Liver (tissue), 9 donors: ENCODE data around the gene IL32. TPM values are rescaled to one million over a fixed set of nuclear protein-coding genes. Genes with fewer than 3 reads are reported as not detected.

Source experiments
- DNase-seq: peaks from one replicate; pipeline ENCODE4 v3.0.0-alpha.2; 2017; ENCODE audit warnings: low spot score
- H3K27ac ChIP-seq, 2 donors: one replicate each; pipeline ENCODE4 v1.7.0; 2013; ENCODE audit warnings: inconsistent platforms in 2 of 2, low read length in 2 of 2, control low read depth in 1 of 2, low read depth in 1 of 2, mild to moderate bottlenecking in 1 of 2
- H3K27me3 ChIP-seq, 4 donors: one replicate each; pipeline versions ENCODE4 v1.6.1 to v1.7.0; 2013; ENCODE audit warnings: low read length in 3 of 4, inconsistent platforms in 1 of 4, mild to moderate bottlenecking in 1 of 4, moderate library complexity in 1 of 4; ENCODE audit not compliant: control insufficient read depth in 4 of 4, insufficient read depth in 4 of 4
- H3K36me3 ChIP-seq, 4 donors: one replicate each; pipeline versions ENCODE4 v1.6.1 to v1.7.0; 2013; ENCODE audit warnings: low read length in 3 of 4, mild to moderate bottlenecking in 3 of 4, low read depth in 1 of 4, moderate library complexity in 1 of 4; ENCODE audit not compliant: control insufficient read depth in 4 of 4, insufficient read depth in 3 of 4
- H3K4me1 ChIP-seq, 4 donors: one replicate each; pipeline versions ENCODE4 v1.6.1 to v1.7.0; 2013; ENCODE audit warnings: low read length in 3 of 4, mild to moderate bottlenecking in 3 of 4, moderate library complexity in 1 of 4; ENCODE audit not compliant: control insufficient read depth in 4 of 4, insufficient read depth in 4 of 4
- H3K4me3 ChIP-seq, 3 donors: one replicate each; pipeline versions ENCODE4 v1.6.1 to v1.7.0; 2013; ENCODE audit warnings: low read length in 3 of 3, control low read depth in 1 of 3, low read depth in 1 of 3, mild to moderate bottlenecking in 1 of 3
- H3K9ac ChIP-seq, 2 donors: one replicate each; pipeline ENCODE4 v1.7.0; 2013; ENCODE audit warnings: low read length in 2 of 2, mild to moderate bottlenecking in 2 of 2, moderate library complexity in 2 of 2, control low read depth in 1 of 2, low read depth in 1 of 2
- H3K9me3 ChIP-seq, 4 donors: one replicate each; pipeline versions ENCODE4 v1.6.1 to v1.7.0; 2013; ENCODE audit warnings: low read length in 3 of 4; ENCODE audit not compliant: control insufficient read depth in 4 of 4
- EGR1 ChIP-seq, 2 donors: IDR thresholded peaks; 2 replicates each; pipeline ENCODE4 v1.6.1; 2016 to 2018; ENCODE audit warnings: antibody characterized with exemption in 2 of 2, low read depth in 2 of 2
- FOXA1 ChIP-seq: IDR thresholded peaks from 2 replicates; pipeline ENCODE4 v1.6.1; 2016; ENCODE audit warnings: antibody characterized with exemption
- FOXA2 ChIP-seq: IDR thresholded peaks from 2 replicates; pipeline ENCODE4 v1.6.1; 2016; ENCODE audit warnings: antibody characterized with exemption
- GABPA ChIP-seq, 2 donors: IDR thresholded peaks in 1 of 2; conservative IDR thresholded peaks in 1 of 2; 2 replicates each; pipeline ENCODE4 v1.6.1; 2016; ENCODE audit warnings: antibody characterized with exemption in 2 of 2, mild to moderate bottlenecking in 1 of 2, moderate library complexity in 1 of 2
- HNF4A ChIP-seq, 2 donors: conservative IDR thresholded peaks; 2 replicates each; pipeline ENCODE4 v1.6.1; 2016; ENCODE audit warnings: antibody characterized with exemption in 2 of 2, mild to moderate bottlenecking in 2 of 2
- HNF4G ChIP-seq: IDR thresholded peaks from 2 replicates; pipeline ENCODE4 v1.6.1; 2016; ENCODE audit warnings: antibody characterized with exemption
- JUND ChIP-seq, 2 donors: IDR thresholded peaks; 2 replicates each; pipeline ENCODE4 v1.6.1; 2016; ENCODE audit warnings: antibody characterized with exemption in 2 of 2
- NR2F2 ChIP-seq: IDR thresholded peaks from 2 replicates; pipeline ENCODE4 v1.6.1; 2016; ENCODE audit warnings: antibody characterized with exemption
- RAD21 ChIP-seq, 2 donors: IDR thresholded peaks; 2 replicates each; pipeline ENCODE4 v1.6.1; 2016; ENCODE audit warnings: antibody characterized with exemption in 2 of 2, mild to moderate bottlenecking in 2 of 2
- RXRA ChIP-seq, 2 donors: IDR thresholded peaks; 2 replicates each; pipeline ENCODE4 v1.6.1; 2017 to 2018; ENCODE audit warnings: antibody characterized with exemption in 2 of 2, mild to moderate bottlenecking in 1 of 2
- SP1 ChIP-seq: IDR thresholded peaks from 2 replicates; pipeline ENCODE4 v1.6.1; 2018; ENCODE audit warnings: antibody characterized with exemption, mild to moderate bottlenecking
- TAF1 ChIP-seq: conservative IDR thresholded peaks from 2 replicates; pipeline ENCODE4 v1.6.1; 2016; ENCODE audit warnings: antibody characterized with exemption, mild to moderate bottlenecking
- YY1 ChIP-seq: IDR thresholded peaks from 2 replicates; pipeline ENCODE4 v1.6.1; 2016; ENCODE audit warnings: antibody characterized with exemption, mild to moderate bottlenecking
- WGBS: extraction: QIAGEN DNeasy Blood & Tissue Kit; methylation state at CpG from one replicate; pipeline ENCODE4 v1.1.7; 2013; 5-methylcytosine and 5-hydroxymethylcytosine counted together
- polyA plus RNA-seq, 2 donors: library from polyadenylated mRNA; stranded (reverse) in 1 of 2; unstranded in 1 of 2; fragments of 200-250 nt in 1 of 2; fragments of >200 nt in 1 of 2; fragmentation: Nextera tagmentation in 1 of 2; extraction: Ambion mirVana in 1 of 2; gene quantifications; one replicate each; pipeline versions ENCODE4 v1.2.1 to v1.2.3, GENCODE V29; 2013 to 2015
- total RNA-seq, 2 donors: library from RNA; depleted of rRNA; stranded (reverse); fragments of >200 nt; gene quantifications; one replicate each; pipeline ENCODE4 v1.2.3, GENCODE V29; 2014
- TF ChIP-seq, protein P1 (sequence below): IDR thresholded peaks from 2 replicates; pipeline ENCODE4 v1.6.1; 2016; ENCODE audit warnings: antibody characterized with exemption, mild to moderate bottlenecking
- TF ChIP-seq, protein P2 (sequence below): IDR thresholded peaks from 2 replicates; pipeline ENCODE4 v1.6.1; 2016; ENCODE audit warnings: antibody characterized with exemption
- TF ChIP-seq, protein P3 (sequence below): IDR thresholded peaks from 2 replicates; pipeline ENCODE4 v1.6.1; 2016; ENCODE audit warnings: antibody characterized with exemption
- TF ChIP-seq, protein P4 (sequence below): IDR thresholded peaks from 2 replicates; pipeline ENCODE4 v1.6.1; 2016; ENCODE audit warnings: antibody characterized with exemption
- TF ChIP-seq, protein P5 (sequence below): fragments of 150-350 bp; IDR thresholded peaks from 2 replicates; pipeline ENCODE4 v1.5.1; 2017; ENCODE audit warnings: improper control_type of control experiment, low read depth, low read length; ENCODE audit not compliant: missing input control
- donor health status: healthy.
- donor health status: healthy.
- donor health status: healthy.
- donor health status: healthy.
- donor health status: healthy.

The IL32 gene
- total and polyA plus RNA-seq, 4 donors: 8.6 to 328 (median 196) TPM

DNA sequence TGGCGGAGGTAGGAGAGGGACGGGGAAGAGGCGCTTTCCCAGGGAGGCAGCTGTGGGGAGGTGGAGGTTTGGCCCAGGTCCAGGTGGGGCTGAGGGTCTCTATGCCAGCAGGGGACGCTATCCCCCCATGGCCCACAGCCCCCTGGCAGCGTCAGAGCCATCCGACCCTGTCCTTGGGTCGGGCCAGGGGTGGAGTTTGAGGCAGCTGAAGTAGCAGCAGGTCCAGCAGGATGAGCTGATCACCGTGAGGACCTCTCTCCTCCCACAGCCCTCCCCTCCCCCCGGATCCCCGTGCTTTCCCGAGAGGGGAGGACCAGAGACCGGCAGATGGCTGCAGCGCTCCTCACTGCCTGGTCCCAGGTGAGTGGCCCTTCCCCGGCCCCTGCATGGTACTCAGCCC lies 50.1 kb downstream of the IL32 start:
- Histone ChIP-seq H3K9ac (no peak overlapping the region), H3K27me3 (no peaks in the 10 kb centered on the region), H3K4me1 (peaks cover 0 to 26% (median 18%) of the 10 kb centered on the region in 4 donors), H3K9me3 (no peaks in the 10 kb centered on the region), H3K36me3 (peaks cover 0 to 31% (median 3%) of the 10 kb centered on the region in 4 donors), H3K27ac (no peak overlapping the region), H3K4me3 (no peak overlapping the region)
- no peak for DNase-seq
- TF ChIP-seq GABPA (IDR thresholded peaks at IDR 0.05 in 1 of 2, conservative IDR thresholded peaks at IDR 0.05 in 1 of 2): no peak
- TF ChIP-seq, protein P1, sequence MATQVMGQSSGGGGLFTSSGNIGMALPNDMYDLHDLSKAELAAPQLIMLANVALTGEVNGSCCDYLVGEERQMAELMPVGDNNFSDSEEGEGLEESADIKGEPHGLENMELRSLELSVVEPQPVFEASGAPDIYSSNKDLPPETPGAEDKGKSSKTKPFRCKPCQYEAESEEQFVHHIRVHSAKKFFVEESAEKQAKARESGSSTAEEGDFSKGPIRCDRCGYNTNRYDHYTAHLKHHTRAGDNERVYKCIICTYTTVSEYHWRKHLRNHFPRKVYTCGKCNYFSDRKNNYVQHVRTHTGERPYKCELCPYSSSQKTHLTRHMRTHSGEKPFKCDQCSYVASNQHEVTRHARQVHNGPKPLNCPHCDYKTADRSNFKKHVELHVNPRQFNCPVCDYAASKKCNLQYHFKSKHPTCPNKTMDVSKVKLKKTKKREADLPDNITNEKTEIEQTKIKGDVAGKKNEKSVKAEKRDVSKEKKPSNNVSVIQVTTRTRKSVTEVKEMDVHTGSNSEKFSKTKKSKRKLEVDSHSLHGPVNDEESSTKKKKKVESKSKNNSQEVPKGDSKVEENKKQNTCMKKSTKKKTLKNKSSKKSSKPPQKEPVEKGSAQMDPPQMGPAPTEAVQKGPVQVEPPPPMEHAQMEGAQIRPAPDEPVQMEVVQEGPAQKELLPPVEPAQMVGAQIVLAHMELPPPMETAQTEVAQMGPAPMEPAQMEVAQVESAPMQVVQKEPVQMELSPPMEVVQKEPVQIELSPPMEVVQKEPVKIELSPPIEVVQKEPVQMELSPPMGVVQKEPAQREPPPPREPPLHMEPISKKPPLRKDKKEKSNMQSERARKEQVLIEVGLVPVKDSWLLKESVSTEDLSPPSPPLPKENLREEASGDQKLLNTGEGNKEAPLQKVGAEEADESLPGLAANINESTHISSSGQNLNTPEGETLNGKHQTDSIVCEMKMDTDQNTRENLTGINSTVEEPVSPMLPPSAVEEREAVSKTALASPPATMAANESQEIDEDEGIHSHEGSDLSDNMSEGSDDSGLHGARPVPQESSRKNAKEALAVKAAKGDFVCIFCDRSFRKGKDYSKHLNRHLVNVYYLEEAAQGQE: no peak
- no peak for TF ChIP-seq YY1
- TF ChIP-seq, protein P2, sequence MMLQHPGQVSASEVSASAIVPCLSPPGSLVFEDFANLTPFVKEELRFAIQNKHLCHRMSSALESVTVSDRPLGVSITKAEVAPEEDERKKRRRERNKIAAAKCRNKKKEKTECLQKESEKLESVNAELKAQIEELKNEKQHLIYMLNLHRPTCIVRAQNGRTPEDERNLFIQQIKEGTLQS: no peak
- no peak for TF ChIP-seq RXRA (IDR thresholded peaks at IDR 0.05)
- no peak for TF ChIP-seq EGR1 (IDR thresholded peaks at IDR 0.05; ENCODE audit: low read depth in 2 of 2)
- TF ChIP-seq SP1: no peak
- no peak for TF ChIP-seq FOXA2
- TF ChIP-seq, protein P3, sequence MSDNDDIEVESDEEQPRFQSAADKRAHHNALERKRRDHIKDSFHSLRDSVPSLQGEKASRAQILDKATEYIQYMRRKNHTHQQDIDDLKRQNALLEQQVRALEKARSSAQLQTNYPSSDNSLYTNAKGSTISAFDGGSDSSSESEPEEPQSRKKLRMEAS: no peak
- TF ChIP-seq HNF4G: no peak
- no peak for TF ChIP-seq HNF4A (conservative IDR thresholded peaks at IDR 0.05)
- no peak for TF ChIP-seq JUND (IDR thresholded peaks at IDR 0.05)
- no peak for TF ChIP-seq RAD21 (IDR thresholded peaks at IDR 0.05)
- no peak for TF ChIP-seq TAF1
- TF ChIP-seq, protein P4, sequence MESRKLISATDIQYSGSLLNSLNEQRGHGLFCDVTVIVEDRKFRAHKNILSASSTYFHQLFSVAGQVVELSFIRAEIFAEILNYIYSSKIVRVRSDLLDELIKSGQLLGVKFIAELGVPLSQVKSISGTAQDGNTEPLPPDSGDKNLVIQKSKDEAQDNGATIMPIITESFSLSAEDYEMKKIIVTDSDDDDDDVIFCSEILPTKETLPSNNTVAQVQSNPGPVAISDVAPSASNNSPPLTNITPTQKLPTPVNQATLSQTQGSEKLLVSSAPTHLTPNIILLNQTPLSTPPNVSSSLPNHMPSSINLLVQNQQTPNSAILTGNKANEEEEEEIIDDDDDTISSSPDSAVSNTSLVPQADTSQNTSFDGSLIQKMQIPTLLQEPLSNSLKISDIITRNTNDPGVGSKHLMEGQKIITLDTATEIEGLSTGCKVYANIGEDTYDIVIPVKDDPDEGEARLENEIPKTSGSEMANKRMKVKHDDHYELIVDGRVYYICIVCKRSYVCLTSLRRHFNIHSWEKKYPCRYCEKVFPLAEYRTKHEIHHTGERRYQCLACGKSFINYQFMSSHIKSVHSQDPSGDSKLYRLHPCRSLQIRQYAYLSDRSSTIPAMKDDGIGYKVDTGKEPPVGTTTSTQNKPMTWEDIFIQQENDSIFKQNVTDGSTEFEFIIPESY: no peak
- TF ChIP-seq NR2F2: no peak
- no peak for TF ChIP-seq FOXA1
- TF ChIP-seq, protein P5, sequence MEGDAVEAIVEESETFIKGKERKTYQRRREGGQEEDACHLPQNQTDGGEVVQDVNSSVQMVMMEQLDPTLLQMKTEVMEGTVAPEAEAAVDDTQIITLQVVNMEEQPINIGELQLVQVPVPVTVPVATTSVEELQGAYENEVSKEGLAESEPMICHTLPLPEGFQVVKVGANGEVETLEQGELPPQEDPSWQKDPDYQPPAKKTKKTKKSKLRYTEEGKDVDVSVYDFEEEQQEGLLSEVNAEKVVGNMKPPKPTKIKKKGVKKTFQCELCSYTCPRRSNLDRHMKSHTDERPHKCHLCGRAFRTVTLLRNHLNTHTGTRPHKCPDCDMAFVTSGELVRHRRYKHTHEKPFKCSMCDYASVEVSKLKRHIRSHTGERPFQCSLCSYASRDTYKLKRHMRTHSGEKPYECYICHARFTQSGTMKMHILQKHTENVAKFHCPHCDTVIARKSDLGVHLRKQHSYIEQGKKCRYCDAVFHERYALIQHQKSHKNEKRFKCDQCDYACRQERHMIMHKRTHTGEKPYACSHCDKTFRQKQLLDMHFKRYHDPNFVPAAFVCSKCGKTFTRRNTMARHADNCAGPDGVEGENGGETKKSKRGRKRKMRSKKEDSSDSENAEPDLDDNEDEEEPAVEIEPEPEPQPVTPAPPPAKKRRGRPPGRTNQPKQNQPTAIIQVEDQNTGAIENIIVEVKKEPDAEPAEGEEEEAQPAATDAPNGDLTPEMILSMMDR: no peak
- WGBS: 86% methylated on average over 14 of the region's 14 CpGs
